ENCODE results near the gene PKN3.

- no peak for TF ChIP-seq ATF4 (CRISPR knock-in tag; IDR thresholded peaks at IDR 0.05)
- no peak for TF ChIP-seq ZNF7 (CRISPR knock-in tag; IDR thresholded peaks at IDR 0.05)
- no peak for TF ChIP-seq ZNF101 (CRISPR knock-in tag; IDR thresholded peaks at IDR 0.05; ENCODE audit: borderline replicate concordance, low read depth)
- TF ChIP-seq ZNF180 (CRISPR knock-in tag; IDR thresholded peaks at IDR 0.05; ENCODE audit: borderline replicate concordance, low read depth) = no peak
Observed at GRCh38 chr9:128718047-128718446, 15.7 kb downstream of the PKN3 start.
